ENCODE measurements around the gene TMEM163.

GRCh38 chr2:134449157-134449556 is 269.6 kb downstream of the TMEM163 start:
- TF ChIP-seq CTCF (IDR thresholded peaks at IDR 0.05) (no peak), POLR2A (IDR thresholded peaks at IDR 0.05) (no peak)
